Measurements from ENCODE around the gene DCTN2.

- no peak for TF ChIP-seq CTCF (IDR thresholded peaks at IDR 0.05)
- no peak for TF ChIP-seq POLR2A (IDR thresholded peaks at IDR 0.05)
- TF ChIP-seq EP300 (IDR thresholded peaks at IDR 0.05), result no peak
Observed at GRCh38 chr12:57560516-57560915, 13.5 kb upstream of the DCTN2 start.
